Chondrocyte (in vitro differentiated cells): ENCODE data around the gene DLK1. TPM values are rescaled to one million over a fixed set of nuclear protein-coding genes. Genes with fewer than 3 reads are reported as not detected.

Experiments used
- DNase-seq: peaks from one replicate; pipeline ENCODE4 v3.0.0; 2021; ENCODE audit warnings: mixed read lengths, low spot score
- H3K27ac Mint-ChIP-seq: one replicate; pipeline ENCODE4 v1.8.0; 2021; ENCODE audit warnings: mild to moderate bottlenecking, moderate library complexity, mixed read lengths; ENCODE audit not compliant: unreplicated experiment
- H3K27me3 Mint-ChIP-seq: 2 replicates; pipeline ENCODE4 v1.8.0; 2021; ENCODE audit warnings: low read depth, mixed read lengths
- H3K36me3 Mint-ChIP-seq: 2 replicates; pipeline ENCODE4 v1.8.0; 2021; ENCODE audit warnings: low read depth, mixed read lengths
- H3K4me1 Mint-ChIP-seq: 2 replicates; pipeline ENCODE4 v1.8.0; 2021; ENCODE audit warnings: low read depth, mild to moderate bottlenecking, mixed read lengths
- H3K4me3 Mint-ChIP-seq: one replicate; pipeline ENCODE4 v1.8.0; 2021; ENCODE audit warnings: mild to moderate bottlenecking, moderate library complexity, mixed read lengths; ENCODE audit not compliant: unreplicated experiment
- H3K9me3 Mint-ChIP-seq: 2 replicates; pipeline ENCODE4 v1.8.0; 2021; ENCODE audit warnings: low read depth, mixed read lengths
- total RNA-seq: library from RNA; stranded (reverse); gene quantifications from 3 replicates; pipeline ENCODE4 v1.2.1, GENCODE V29; 2021
- TF ChIP-seq, protein P1 (sequence below): fragments of 200-600 bp; sonication (generic); IDR thresholded peaks from 2 replicates; pipeline ENCODE4 v1.5.0; 2021; ENCODE audit warnings: antibody characterized with exemption, mild to moderate bottlenecking, moderate library complexity

DLK1 gene
- total RNA-seq, 1 donor from 2014 or later: 0.45 TPM

GRCh38 chr14:100785626-100786025 lies 58.9 kb downstream of the DLK1 start:
- Mint-ChIP-seq H3K4me1 (no peaks in the 10 kb centered on the region), H3K27ac (no peak overlapping the region), H3K36me3 (no peaks in the 10 kb centered on the region), H3K9me3 (no peaks in the 10 kb centered on the region), H3K27me3 (peaks cover 9% of the 10 kb centered on the region), H3K4me3 (no peak overlapping the region)
- TF ChIP-seq, protein P1, sequence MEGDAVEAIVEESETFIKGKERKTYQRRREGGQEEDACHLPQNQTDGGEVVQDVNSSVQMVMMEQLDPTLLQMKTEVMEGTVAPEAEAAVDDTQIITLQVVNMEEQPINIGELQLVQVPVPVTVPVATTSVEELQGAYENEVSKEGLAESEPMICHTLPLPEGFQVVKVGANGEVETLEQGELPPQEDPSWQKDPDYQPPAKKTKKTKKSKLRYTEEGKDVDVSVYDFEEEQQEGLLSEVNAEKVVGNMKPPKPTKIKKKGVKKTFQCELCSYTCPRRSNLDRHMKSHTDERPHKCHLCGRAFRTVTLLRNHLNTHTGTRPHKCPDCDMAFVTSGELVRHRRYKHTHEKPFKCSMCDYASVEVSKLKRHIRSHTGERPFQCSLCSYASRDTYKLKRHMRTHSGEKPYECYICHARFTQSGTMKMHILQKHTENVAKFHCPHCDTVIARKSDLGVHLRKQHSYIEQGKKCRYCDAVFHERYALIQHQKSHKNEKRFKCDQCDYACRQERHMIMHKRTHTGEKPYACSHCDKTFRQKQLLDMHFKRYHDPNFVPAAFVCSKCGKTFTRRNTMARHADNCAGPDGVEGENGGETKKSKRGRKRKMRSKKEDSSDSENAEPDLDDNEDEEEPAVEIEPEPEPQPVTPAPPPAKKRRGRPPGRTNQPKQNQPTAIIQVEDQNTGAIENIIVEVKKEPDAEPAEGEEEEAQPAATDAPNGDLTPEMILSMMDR: no peak
- DNase-seq: peak; percentile 56

DNA sequence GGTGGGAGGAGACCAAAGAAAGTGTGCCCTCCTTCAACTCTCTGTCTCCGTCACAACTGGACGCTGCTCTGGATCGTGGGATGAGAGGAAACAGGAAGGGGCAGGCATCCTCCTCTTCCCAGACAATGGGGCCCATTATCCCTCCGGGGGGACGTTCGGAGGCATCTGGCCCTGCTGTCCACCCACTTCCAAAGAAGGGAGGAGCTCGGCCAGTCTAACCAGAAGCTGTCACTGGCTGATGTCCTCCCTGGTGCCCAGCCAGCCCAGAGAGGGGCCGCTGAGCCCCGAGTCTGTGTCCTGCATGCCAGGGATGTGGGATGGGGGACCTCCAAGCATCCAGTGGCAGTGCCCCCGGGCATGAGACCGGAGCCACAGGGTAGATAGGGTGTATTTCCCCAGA lies 59.4 kb downstream of the DLK1 start:
- no peak overlapping the region for H3K4me3 Mint-ChIP-seq
- H3K27me3 Mint-ChIP-seq: peaks cover 11% of the 10 kb centered on the region
- H3K27ac Mint-ChIP-seq: no peak overlapping the region
- TF ChIP-seq, protein P1: no peak
- H3K9me3 Mint-ChIP-seq: no peaks in the 10 kb centered on the region
- peak; percentile 46 for DNase-seq
- no peaks in the 10 kb centered on the region for H3K4me1 Mint-ChIP-seq
- no peaks in the 10 kb centered on the region for H3K36me3 Mint-ChIP-seq

DNA sequence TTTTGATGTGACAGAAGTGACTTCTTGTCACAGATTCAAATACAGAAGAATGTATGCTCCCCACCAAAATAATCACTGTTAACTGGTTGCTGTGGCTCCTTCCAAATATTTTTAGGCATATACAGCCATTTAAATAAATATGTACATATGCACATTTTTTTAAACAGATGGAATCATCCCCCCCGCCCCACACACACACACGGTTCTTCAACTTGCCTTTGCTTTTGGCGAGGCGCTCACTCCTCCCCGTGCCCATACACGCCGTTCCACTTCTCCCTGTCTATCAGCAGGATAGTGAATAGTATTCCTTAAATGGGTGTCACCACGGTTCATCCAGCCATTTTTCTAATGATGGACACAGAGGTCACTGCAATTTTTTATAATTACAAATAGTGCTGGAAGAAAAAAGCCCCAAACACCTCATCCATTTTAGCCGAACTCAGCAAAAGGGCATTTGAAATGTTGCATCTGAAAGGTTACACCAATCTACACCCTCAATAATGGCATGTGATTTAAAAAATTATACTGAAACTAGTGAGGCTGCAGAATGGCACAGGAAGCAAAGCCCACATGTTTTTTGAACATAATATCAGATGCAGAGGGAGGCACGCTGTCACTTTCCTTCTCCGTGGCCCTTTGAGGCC lies 60.0 kb downstream of the DLK1 start:
- TF ChIP-seq, protein P1: no peak
- H3K27me3 Mint-ChIP-seq: peaks cover 11% of the 10 kb centered on the region
- no peaks in the 10 kb centered on the region for H3K9me3 Mint-ChIP-seq
- no peaks in the 10 kb centered on the region for H3K36me3 Mint-ChIP-seq
- no peak overlapping the region for H3K4me3 Mint-ChIP-seq
- DNase-seq: peak; percentile 29
- H3K27ac Mint-ChIP-seq: no peak overlapping the region
- no peaks in the 10 kb centered on the region for H3K4me1 Mint-ChIP-seq

GRCh38 chr14:100787659-100788058 lies 61.0 kb downstream of the DLK1 start:
- DNase-seq: peak; percentile 41

More at GRCh38 chr14:100787659-100788058, 61.0 kb downstream of the DLK1 start:
- peaks cover 12% of the 10 kb centered on the region for H3K27me3 Mint-ChIP-seq
- no peaks in the 10 kb centered on the region for H3K4me1 Mint-ChIP-seq
- H3K4me3 Mint-ChIP-seq: no peak overlapping the region
- TF ChIP-seq, protein P1: no peak
- H3K9me3 Mint-ChIP-seq: no peaks in the 10 kb centered on the region
- H3K27ac Mint-ChIP-seq: no peak overlapping the region
- no peaks in the 10 kb centered on the region for H3K36me3 Mint-ChIP-seq

Other genes starting within 250 kb of the DLK1 start
- gene BEGAIN, start 139.5 kb upstream of the DLK1 start, total RNA-seq: 5.1 to 6.5 TPM (median 6.5 TPM) in 3 replicates
- not detected in 3 replicates for gene MEG3, start 99.2 kb downstream of the DLK1 start, total RNA-seq
- gene RTL1, start 176.8 kb downstream of the DLK1 start, total RNA-seq: 0.02 TPM in 1 of 3 replicates, not detected in the others